Aorta (tissue), 5 donors: Measurements from ENCODE around the gene HDHD3. TPM values are rescaled to one million over a fixed set of nuclear protein-coding genes. Genes with fewer than 3 reads are reported as not detected.

Source experiments
- ATAC-seq: fragments of 200-7000 bp; cut with Tn5 transposase; one replicate; pipeline ENCODE4 v1.9.1; 2022; ENCODE audit warnings: moderate library complexity; ENCODE audit not compliant: low FRiP score
- DNase-seq, 2 donors: peaks; one replicate each; pipeline ENCODE4 v3.0.0-alpha.2; 2020
- H3K27ac ChIP-seq, 2 donors: one replicate each; pipeline ENCODE4 v1.5.1; 2013; ENCODE audit warnings: low read length in 2 of 2, mild to moderate bottlenecking in 2 of 2, moderate library complexity in 2 of 2, control low read depth in 1 of 2, inconsistent platforms in 1 of 2, low read depth in 1 of 2
- H3K27me3 ChIP-seq, 2 donors: one replicate each; pipeline ENCODE4 v1.6.1; 2013; ENCODE audit warnings: control low read depth in 1 of 2, low read length in 1 of 2, mild to moderate bottlenecking in 1 of 2, moderate library complexity in 1 of 2; ENCODE audit not compliant: insufficient read depth in 2 of 2, control insufficient read depth in 1 of 2
- H3K36me3 ChIP-seq, 2 donors: one replicate each; pipeline ENCODE4 v1.6.1; 2013; ENCODE audit warnings: control low read depth in 1 of 2, low read length in 1 of 2, mild to moderate bottlenecking in 1 of 2; ENCODE audit not compliant: insufficient read depth in 2 of 2, control insufficient read depth in 1 of 2
- H3K4me1 ChIP-seq, 2 donors: one replicate each; pipeline ENCODE4 v1.6.1; 2013; ENCODE audit warnings: low read length in 2 of 2, control low read depth in 1 of 2, mild to moderate bottlenecking in 1 of 2, moderate library complexity in 1 of 2; ENCODE audit not compliant: insufficient read depth in 2 of 2, control insufficient read depth in 1 of 2
- H3K4me3 ChIP-seq, 2 donors: one replicate each; pipeline ENCODE4 v1.5.1; 2013; ENCODE audit warnings: low read length in 2 of 2, control low read depth in 1 of 2, mild to moderate bottlenecking in 1 of 2
- H3K9me3 ChIP-seq: one replicate; pipeline ENCODE4 v1.6.1; 2013; ENCODE audit warnings: mild to moderate bottlenecking, low read length; ENCODE audit not compliant: control insufficient read depth
- WGBS, 2 donors: extraction: QIAGEN DNeasy Blood & Tissue Kit; methylation state at CpG; one replicate each; pipeline ENCODE4 v1.1.7; 2013; 5-methylcytosine and 5-hydroxymethylcytosine counted together
- intact Hi-C, 2 donors: fragments of 100-400 bp; cut with DNase I; formaldehyde crosslinking; loops; one replicate each; pipeline versions ENCODE4 v1.14.2 to v1.15.0; 2022
- polyA plus RNA-seq, 2 donors: library from polyadenylated mRNA; stranded (reverse); fragments of 200-250 nt; gene quantifications; one replicate each; pipeline ENCODE4 v1.2.3, GENCODE V29; 2013
- total RNA-seq, 2 donors: library from RNA; stranded (reverse); fragmentation: NEBNext Ultra II Directional; extraction: Animal tissue kit (Norgen Biotek cat#: 25700); gene quantifications; one replicate each; pipeline ENCODE4 v1.2.1, GENCODE V29; 2021
- donor health status: healthy with polysubstance abuse.
- donor health status: Bipolar disorder and iron deficiency.
- donor health status: DM: no; HTN: no; CAD: no.
- donor health status: DM: no; HTN: no; CAD: no.
- donor health status: DM: yes; HTN: yes; CAD: no.

HDHD3 gene
- total and polyA plus RNA-seq, 4 donors = 8.2 to 23.7 (median 17.6) TPM

DNA sequence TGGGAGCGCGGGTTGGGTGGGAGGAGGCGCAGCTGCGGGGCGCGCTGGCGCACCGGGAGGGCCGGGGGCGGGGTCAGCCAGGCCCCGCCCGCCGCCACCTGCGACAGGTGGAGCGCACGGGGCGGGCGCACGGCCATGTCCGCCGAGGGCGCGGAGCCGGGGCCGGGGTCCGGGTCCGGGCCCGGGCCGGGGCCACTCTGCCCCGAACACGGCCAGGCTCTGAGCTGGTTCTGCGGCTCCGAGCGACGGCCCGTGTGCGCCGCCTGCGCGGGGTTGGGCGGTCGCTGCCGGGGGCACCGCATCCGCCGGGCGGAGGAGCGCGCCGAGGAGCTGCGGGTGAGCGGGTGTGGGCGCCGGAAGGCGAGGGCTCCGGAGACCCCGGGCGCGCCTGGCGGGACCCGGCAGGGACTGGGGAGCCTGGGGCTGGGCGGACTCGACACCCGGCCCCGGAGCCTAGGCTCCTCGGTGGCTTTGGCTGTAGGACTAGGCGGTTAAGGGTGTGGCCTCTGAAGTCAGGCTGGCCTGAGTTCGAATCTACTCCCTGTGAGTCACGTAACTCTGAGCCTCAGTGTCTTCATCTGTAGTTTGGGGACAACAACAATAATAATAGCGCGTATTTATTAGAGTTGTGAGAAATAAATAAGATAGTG lies 27.2 kb downstream of the HDHD3 start, which contains the start of gene BSPRY:
Gene BSPRY (plus strand): TSS at position 97 of the 650 bp plus-strand sequence. CDS start 39 bp downstream, at position 136.
- intact Hi-C loops = no loop called here
- H3K27ac ChIP-seq = no peak within 1 kb of the TSS
- ATAC-seq (peak; percentile 27), DNase-seq (no peak)
- H3K36me3 ChIP-seq = no peaks in the 10 kb centered on the region
- WGBS, 2 donors = 2% methylated on average over 44 to 71 of the region's 71 CpGs
- no peaks in the 10 kb centered on the region for H3K4me1 ChIP-seq
- H3K9me3 ChIP-seq = no peaks in the 10 kb centered on the region
- no peaks in the 10 kb centered on the region for H3K27me3 ChIP-seq
- H3K4me3 ChIP-seq = peak within 1 kb of the TSS; percentile 36 to 47

DNA sequence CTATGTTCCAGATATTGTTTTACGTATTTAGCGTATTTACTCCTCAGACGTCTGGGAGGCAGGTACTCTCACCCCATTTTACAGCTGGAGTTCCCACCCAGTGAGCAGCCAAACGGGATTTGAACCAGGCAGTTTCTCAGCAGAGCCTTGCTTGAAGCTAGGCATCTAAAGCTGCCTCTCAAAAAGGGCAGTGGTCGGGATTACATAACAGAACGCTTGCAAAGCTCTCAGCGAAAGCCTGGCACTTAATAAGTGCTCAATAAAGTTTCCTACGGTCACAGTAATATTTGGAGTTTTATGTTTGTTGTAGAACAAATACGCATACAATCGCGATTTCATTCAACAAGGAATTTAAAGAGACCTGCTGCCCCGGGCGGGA lies 27.7 kb downstream of the HDHD3 start:
- DNase-seq (no peak), ATAC-seq (no peak)
- intact Hi-C loops = no loop called here
- H3K27me3 ChIP-seq = no peaks in the 10 kb centered on the region
- no peaks in the 10 kb centered on the region for H3K4me1 ChIP-seq
- no peaks in the 10 kb centered on the region for H3K9me3 ChIP-seq
- 34 to 37% methylated on average over 13 of the region's 13 CpGs for WGBS, 2 donors
- no peak overlapping the region for H3K27ac ChIP-seq
- H3K36me3 ChIP-seq = no peaks in the 10 kb centered on the region
- peak overlapping the region; percentile 36 to 47 for H3K4me3 ChIP-seq

DNA sequence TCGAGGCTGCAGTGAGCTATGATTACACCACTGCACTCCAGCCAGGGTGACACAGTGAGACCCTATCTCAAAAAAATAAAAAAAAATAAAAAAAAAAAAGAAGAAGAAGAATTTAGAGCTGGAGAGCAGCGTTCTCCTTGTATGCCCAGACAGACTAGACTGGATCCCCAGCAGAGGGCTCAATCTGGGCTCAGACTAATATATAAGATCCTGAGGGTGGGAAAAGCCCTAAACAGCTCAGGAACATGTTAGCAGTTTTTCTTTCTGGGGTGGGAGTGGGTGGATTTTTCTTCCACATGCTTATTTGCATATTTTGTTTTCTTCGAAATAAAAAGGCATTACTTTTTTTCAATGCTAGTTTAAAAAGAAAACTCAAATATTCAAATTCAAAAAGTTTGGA lies 28.3 kb downstream of the HDHD3 start:
- DNase-seq (no peak), ATAC-seq (no peak)
- Histone ChIP-seq H3K27me3 (no peaks in the 10 kb centered on the region), H3K36me3 (no peaks in the 10 kb centered on the region), H3K9me3 (no peaks in the 10 kb centered on the region), H3K27ac (no peak overlapping the region), H3K4me1 (no peaks in the 10 kb centered on the region), H3K4me3 (no peak overlapping the region)
- WGBS, 2 donors = 93 to 96% methylated on average over 3 of the region's 3 CpGs
- intact Hi-C loops = no loop called here

DNA sequence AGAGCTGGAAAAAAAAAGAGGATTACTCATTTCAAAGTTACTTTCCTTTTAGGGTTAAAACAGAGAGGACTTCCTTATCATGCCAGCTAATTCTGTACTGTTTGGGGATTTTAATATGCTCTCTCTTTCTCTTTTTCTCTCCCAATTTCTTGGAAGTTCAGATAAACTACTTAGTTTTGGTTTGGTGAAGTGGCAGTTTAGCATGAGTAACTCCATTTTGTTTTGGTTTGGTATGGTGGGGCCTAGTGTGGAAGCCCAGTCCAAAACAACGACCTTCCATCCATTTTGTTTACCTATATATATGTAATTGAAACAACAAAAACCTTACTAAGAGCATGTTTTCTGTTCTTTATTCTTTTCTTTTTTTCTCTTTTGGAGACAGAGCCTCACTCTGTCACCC lies 31.1 kb downstream of the HDHD3 start:
- H3K27ac ChIP-seq = no peak overlapping the region
- no peaks in the 10 kb centered on the region for H3K4me1 ChIP-seq
- H3K36me3 ChIP-seq = no peaks in the 10 kb centered on the region
- ATAC-seq = no peak
- 38 to 42% methylated on average over 1 of the region's 1 CpG for WGBS, 2 donors
- DNase-seq = no peak
- H3K9me3 ChIP-seq = no peaks in the 10 kb centered on the region
- no peak overlapping the region for H3K4me3 ChIP-seq
- H3K27me3 ChIP-seq = no peaks in the 10 kb centered on the region
- intact Hi-C loops = no loop called here

DNA sequence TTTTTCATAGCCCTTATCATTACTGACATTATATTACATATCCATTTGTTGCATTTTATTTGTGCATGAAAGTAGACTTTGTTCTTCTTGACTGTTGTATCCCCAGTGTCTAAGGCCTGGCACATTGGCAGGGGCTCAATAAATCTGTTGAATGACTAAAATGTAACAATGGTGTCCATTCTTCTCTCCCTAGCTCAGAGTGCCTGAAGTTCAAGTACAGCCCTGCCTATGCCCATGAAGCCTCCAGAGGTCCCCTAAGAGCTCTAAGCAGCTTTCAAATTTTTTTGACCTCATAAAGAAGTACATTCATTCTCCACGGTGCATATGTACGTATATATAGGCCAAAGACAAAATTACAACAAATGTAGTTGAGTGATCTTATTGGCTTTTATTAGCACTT lies 31.6 kb downstream of the HDHD3 start:
- no peak for ATAC-seq
- WGBS, 2 donors = 66 to 72% methylated on average over 2 of the region's 2 CpGs
- Histone ChIP-seq H3K27me3 (no peaks in the 10 kb centered on the region), H3K9me3 (no peaks in the 10 kb centered on the region), H3K36me3 (no peaks in the 10 kb centered on the region), H3K4me3 (no peak overlapping the region), H3K4me1 (no peaks in the 10 kb centered on the region), H3K27ac (no peak overlapping the region)
- no peak for DNase-seq
- intact Hi-C loops = no loop called here

DNA sequence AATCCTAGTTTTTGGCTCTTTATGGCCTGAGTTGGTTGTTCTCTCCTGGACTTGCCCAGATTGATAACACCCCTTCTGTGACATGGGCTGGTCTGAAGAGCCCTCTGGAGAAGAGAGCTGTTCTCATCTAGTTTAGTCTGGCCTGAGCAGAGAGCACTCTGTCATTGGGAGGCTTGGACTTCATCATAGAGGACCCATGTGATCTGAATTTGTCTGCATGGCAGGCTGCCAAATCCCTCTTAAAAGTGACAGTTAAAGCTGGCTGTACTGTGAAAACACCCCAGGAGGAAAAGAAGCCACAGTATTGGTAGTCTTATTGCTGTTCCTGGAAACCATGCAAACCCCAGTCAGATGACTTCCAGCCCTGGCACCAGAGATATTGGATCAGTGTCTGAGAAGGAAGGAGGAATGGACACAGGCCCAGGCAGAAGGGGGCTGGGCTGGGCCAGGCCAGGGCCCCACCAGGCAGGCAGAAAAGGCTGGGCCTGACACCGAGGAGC lies 33.0 kb downstream of the HDHD3 start:
- Histone ChIP-seq H3K4me1 (peaks cover 0 to 2% of the 10 kb centered on the region in 2 donors), H3K27ac (peak overlapping the region in 1 of 2 donors; percentile 87), H3K9me3 (no peaks in the 10 kb centered on the region), H3K4me3 (no peak overlapping the region), H3K36me3 (no peaks in the 10 kb centered on the region), H3K27me3 (no peaks in the 10 kb centered on the region)
- intact Hi-C loops = loop anchor here in 1 of 2 donors (5.0 kb wide), 1 partner anchor 34 kb away; the partner anchor contains the start of gene HDHD3
- ATAC-seq = peak; percentile 89
- 2 to 9% methylated on average over 1 of the region's 1 CpG for WGBS, 2 donors
- DNase-seq = peak; percentile 83 to 89

DNA sequence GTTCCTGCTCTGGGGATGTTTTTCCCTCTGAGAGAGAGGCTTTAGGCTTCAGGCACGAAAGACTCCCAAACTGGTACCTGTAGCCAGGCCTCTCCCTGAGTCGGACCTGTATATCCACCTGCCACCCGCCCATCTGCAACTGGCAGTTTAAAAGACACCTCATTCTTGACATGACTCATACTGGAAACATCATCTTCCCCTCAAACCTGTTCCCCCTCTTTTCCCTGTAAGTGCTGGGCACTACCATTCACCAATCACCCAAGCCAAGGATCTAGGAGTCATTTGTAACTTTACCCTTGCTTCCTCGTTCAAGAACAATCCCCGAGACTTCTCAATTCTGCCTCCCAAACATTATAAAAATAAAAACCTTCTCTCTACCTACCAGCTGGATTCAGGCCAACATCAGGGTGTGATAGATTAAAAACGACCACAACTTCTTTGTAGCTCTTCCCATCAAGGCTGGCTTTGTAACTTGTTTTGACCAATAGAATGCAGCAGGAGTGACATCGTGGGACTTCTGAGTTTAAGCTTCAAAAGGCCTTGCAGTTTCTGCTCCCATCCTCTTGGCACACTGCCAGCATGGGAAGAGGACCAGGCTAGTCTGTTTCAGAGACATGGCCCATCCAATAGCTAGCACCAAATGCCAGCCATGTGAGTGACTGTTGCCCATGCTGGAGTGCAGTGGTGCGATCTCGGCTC lies 34.9 kb downstream of the HDHD3 start:
- Histone ChIP-seq H3K27ac (no peak overlapping the region), H3K36me3 (no peaks in the 10 kb centered on the region), H3K9me3 (no peaks in the 10 kb centered on the region), H3K4me1 (peaks cover 0 to 2% of the 10 kb centered on the region in 2 donors), H3K4me3 (no peak overlapping the region), H3K27me3 (no peaks in the 10 kb centered on the region)
- DNase-seq (no peak), ATAC-seq (no peak)
- 74% methylated on average over 9 of the region's 9 CpGs for WGBS, 2 donors
- intact Hi-C loops = loop anchor here in 1 of 2 donors (2.0 to 5.0 kb wide), 2 partner anchors 35 to 67 kb away; partner anchors contain the start of genes CDC26, HDHD3 and PRPF4

DNA sequence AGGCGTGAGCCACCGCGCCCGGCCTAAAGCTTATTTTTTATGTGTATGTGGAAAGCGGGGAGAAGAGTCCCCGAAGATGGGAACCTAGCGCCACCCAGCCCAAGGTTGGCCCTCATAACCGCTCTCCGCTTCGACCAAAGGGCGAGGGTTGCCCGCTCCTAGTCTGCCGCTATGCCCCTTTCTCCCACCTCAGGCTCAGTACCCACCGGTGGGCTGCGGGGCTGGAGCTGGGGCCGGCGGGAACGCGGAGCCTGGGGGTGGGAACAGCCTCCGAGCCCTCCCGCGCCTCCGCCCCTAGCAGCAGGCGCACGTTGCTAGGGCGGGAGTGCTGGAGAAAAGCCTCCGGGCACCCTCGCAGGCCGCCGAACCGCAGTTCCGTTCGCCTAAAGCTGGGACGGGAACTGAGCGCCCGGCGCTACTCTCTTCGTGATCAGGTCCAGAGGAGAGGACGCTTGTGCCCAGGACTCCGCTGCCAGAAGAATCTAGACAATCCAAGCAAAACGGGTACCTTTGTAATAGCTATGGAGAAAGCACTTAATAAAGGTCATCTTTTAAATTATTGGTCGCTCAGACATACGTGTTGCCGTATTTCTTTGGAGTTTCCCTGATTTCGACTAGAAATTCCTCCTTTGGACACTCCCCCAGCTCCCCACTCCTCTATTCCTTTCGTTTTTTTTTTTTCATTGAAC lies 36.6 kb downstream of the HDHD3 start, which contains the start of gene WDR31:
Gene WDR31 (minus strand): TSS at position 265 of the 689 bp plus-strand sequence. CDS start 8,253 bp downstream, outside the sequence.
- intact Hi-C loops = loop anchor here in 1 of 2 donors (2.0 to 5.0 kb wide), 2 partner anchors 37 to 65 kb away; partner anchors contain the start of genes CDC26, HDHD3 and PRPF4
- DNase-seq (peak; percentile 91 to 95), ATAC-seq (peak; percentile 95)
- Histone ChIP-seq H3K36me3 (peaks cover 0 to under 1% of the 10 kb centered on the region in 2 donors), H3K27me3 (no peaks in the 10 kb centered on the region), H3K4me1 (peaks cover 0 to 2% of the 10 kb centered on the region in 2 donors), H3K27ac (no peak within 1 kb of the TSS), H3K9me3 (no peaks in the 10 kb centered on the region), H3K4me3 (peak within 1 kb of the TSS; percentile 38 to 50)
- 0% methylated on average over 46 of the region's 46 CpGs for WGBS, 2 donors
